Osteoblast (primary cell): ENCODE results near the gene SLC6A6. TPM values are rescaled to one million over a fixed set of nuclear protein-coding genes. Genes with fewer than 3 reads are reported as not detected.
A peak's percentile ranks its signal among the peaks of the same experiment; 100 is the strongest.

Experiments
- DNase-seq: peaks from one replicate; pipeline ENCODE4 v3.0.0; 2011; ENCODE audit warnings: low spot score, mixed read lengths; ENCODE audit not compliant: insufficient read length; ENCODE audit errors: missing footprints
- H2AFZ ChIP-seq: 2 replicates; pipeline ENCODE4 v1.6.0; 2011; ENCODE audit warnings: mild to moderate bottlenecking, low read length
- H3K27ac ChIP-seq: 2 replicates; pipeline ENCODE4 v1.5.1; 2011; ENCODE audit warnings: mild to moderate bottlenecking, low read depth, low read length, moderate library complexity
- H3K27me3 ChIP-seq: 2 replicates; pipeline ENCODE4 v1.6.0; 2012; ENCODE audit warnings: mild to moderate bottlenecking, control low read depth, inconsistent platforms, low read length, moderate library complexity; ENCODE audit not compliant: insufficient read depth
- H3K36me3 ChIP-seq: 2 replicates; pipeline ENCODE4 v1.5.1; 2011; ENCODE audit warnings: mild to moderate bottlenecking, low read length, control low read depth, moderate library complexity; ENCODE audit not compliant: insufficient read depth
- H3K4me1 ChIP-seq: 2 replicates; pipeline ENCODE4 v1.5.1; 2011; ENCODE audit warnings: mild to moderate bottlenecking, low read length, control low read depth, moderate library complexity; ENCODE audit not compliant: insufficient read depth
- H3K4me2 ChIP-seq: 2 replicates; pipeline ENCODE4 v1.6.0; 2011; ENCODE audit warnings: mild to moderate bottlenecking, low read length; ENCODE audit not compliant: insufficient read depth
- H3K4me3 ChIP-seq: fragments of 200-600 bp; sonication (generic); 3 replicates; pipeline ENCODE4 v1.5.1; 2012; ENCODE audit warnings: mild to moderate bottlenecking, low read length, inconsistent platforms; ENCODE audit not compliant: insufficient read depth
- H3K79me2 ChIP-seq: 2 replicates; pipeline ENCODE4 v1.6.0; 2012; ENCODE audit warnings: mild to moderate bottlenecking, low read length, control low read depth, inconsistent platforms; ENCODE audit not compliant: insufficient read depth
- H3K9me3 ChIP-seq: 2 replicates; pipeline ENCODE4 v1.5.1; 2011; ENCODE audit warnings: low read depth, low read length, control low read depth
- H4K20me1 ChIP-seq: 2 replicates; pipeline ENCODE4 v1.6.0; 2012; ENCODE audit warnings: mild to moderate bottlenecking, low read length, control low read depth; ENCODE audit not compliant: insufficient read depth
- CTCF ChIP-seq: IDR thresholded peaks from 2 replicates; pipeline ENCODE4 v1.5.1; 2011; ENCODE audit warnings: mild to moderate bottlenecking, low read depth, low read length, moderate library complexity; ENCODE audit errors: extremely low read depth
- total RNA-seq: library from RNA; depleted of rRNA; stranded (reverse); fragments of >200 nt; gene quantifications from 2 replicates; pipeline ENCODE4 v1.2.3, GENCODE V29; 2012

SLC6A6 gene
- total RNA-seq, 1 donor = 86.5 TPM

DNA sequence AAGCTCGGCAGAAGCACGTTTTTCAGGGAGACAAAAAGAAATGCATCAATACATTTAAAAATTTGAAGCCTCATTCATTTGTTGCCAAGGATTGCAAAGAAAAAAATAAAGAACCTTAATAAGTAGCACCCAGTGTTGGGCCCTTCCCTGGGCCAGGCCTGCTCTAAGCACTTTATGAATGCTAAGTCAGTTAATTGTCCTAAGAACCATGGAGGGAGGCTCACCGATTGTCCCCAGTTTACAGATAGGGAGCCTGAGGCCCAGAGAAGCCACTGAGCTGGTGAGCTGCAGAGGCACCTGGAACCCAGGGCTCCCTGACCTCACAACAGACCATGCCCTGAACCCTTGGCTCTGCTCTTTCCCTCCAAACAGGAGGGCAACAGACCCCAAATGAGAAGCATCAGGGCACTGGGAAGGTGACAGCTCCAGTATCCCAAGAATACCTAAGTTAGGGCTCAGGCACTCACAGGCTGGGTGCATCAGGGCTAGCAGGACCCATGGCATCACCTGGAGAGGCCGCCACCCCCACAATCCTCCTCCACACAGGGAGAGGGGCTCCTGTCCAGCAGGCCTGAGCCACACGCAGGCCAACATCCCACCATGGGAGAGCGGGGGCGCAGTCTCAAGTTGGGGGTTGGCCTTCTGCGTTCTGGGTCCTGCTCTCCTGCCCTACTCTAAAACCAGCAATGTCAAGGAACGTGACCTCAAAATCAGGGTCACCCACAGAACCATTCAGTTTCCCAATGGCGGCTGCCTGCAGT lies 133.8 kb downstream of the SLC6A6 start:
- H3K79me2 ChIP-seq = no peaks in the 10 kb centered on the region
- no peaks in the 10 kb centered on the region for H3K9me3 ChIP-seq
- H3K36me3 ChIP-seq = no peaks in the 10 kb centered on the region
- no peaks in the 10 kb centered on the region for H4K20me1 ChIP-seq
- H3K4me2 ChIP-seq = no peak overlapping the region
- no peak for TF ChIP-seq CTCF
- H3K27ac ChIP-seq = no peak overlapping the region
- H3K27me3 ChIP-seq = peaks cover 21% of the 10 kb centered on the region
- H2AFZ ChIP-seq = no peak overlapping the region
- DNase-seq = peak; percentile 46
- no peaks in the 10 kb centered on the region for H3K4me1 ChIP-seq
- H3K4me3 ChIP-seq = no peak overlapping the region

- Histone ChIP-seq H3K9me3 (no peaks in the 10 kb centered on the region), H3K27me3 (peaks cover 21% of the 10 kb centered on the region), H3K4me1 (no peaks in the 10 kb centered on the region), H3K36me3 (no peaks in the 10 kb centered on the region), H3K4me2 (no peak overlapping the region), H3K79me2 (no peaks in the 10 kb centered on the region), H3K27ac (no peak overlapping the region), H4K20me1 (no peaks in the 10 kb centered on the region), H2AFZ (no peak overlapping the region), H3K4me3 (no peak overlapping the region)
- DNase-seq = peak; percentile 58
- no peak for TF ChIP-seq CTCF
Measured at GRCh38 chr3:14536837-14537589, 134.6 kb downstream of the SLC6A6 start.

GRCh38 chr3:14537590-14538450 lies 135.4 kb downstream of the SLC6A6 start:
- DNase-seq = peak; percentile 78
- no peak for TF ChIP-seq CTCF
- H3K36me3 ChIP-seq = no peaks in the 10 kb centered on the region
- H3K79me2 ChIP-seq = no peaks in the 10 kb centered on the region
- H3K9me3 ChIP-seq = no peaks in the 10 kb centered on the region
- H3K4me1 ChIP-seq = no peaks in the 10 kb centered on the region
- peaks cover 21% of the 10 kb centered on the region for H3K27me3 ChIP-seq
- H2AFZ ChIP-seq = no peak overlapping the region
- no peaks in the 10 kb centered on the region for H4K20me1 ChIP-seq
- no peak overlapping the region for H3K27ac ChIP-seq
- no peak overlapping the region for H3K4me3 ChIP-seq
- no peak overlapping the region for H3K4me2 ChIP-seq
